ENCODE data around the gene ABCB10.
"Not testable (repeated sequence)": the region's sequence is repeated elsewhere in the genome, so short reads cannot be mapped to it uniquely, and the experiment has no call there.

ABCB10 gene

DNA sequence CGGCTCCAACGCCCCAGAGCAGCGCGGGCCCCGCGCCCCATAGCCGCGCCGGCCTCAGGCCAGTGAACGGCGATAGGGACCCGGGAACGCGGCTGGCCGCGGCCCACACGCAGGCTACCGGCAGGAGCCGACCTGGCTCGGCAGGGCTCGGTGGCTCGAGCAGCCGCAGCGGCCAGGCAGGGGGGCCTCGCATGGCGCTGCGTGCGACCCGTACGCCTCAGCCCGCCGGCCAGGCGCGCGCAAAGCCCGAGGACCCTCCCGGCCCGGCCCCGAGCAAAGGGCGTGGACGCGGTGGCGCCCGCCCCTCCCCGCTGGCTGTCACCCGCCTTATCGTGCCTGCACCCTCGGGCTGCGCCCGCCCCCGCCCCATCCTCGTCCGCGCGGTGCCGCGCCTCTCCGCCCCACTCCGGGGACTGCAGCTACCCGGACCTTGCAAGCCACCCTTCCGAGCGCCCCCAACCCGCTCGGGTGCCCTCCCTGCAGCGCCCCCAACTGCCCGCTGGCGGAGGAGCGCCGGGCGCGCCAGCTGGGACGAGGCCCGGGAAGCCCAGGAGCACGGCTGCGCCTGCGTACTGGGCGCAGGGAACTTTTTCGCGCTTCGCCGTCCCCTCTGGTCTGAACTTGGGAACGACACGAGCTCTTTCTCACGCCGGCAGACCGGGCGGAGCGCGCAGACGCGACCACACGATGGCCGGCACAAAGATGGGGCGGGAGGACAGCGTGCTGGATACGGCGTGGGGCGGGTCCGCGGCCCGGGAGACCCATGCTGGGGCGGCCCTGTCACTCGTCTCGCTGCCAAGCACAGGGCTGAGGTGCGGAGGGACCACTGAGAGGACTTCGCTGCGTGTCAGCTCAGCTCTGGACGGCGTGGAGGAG is at the start of gene ABCB10:
TSS of gene ABCB10 (minus strand) at position 248 of the 876 bp plus-strand sequence. CDS start at position 193, 55 bp downstream.
- peak; percentile 93 to 95 for DNase-seq

DNA sequence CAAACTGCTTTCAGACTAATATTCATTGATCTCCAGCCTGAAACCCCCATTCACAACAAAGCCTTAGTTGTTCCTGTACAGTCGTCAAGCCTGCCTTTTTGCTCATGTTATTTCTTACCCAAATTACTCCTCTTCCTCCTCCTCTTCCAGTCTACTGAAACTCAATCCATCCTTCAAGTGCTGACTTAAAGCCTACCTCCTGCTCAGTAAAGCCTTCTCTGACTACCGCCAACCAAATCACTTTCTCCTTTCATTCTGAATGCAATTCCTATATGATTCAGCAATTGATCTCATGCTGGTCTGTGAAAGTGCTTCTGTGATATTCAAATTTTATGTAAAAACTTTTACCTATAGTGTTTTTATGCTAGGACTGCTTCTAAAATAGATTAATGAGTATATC is 48.9 kb upstream of the ABCB10 start:
- DNase-seq, result no peak

- no peak for DNase-seq
Observed at GRCh38 chr1:229603371-229604005, 45.0 kb upstream of the ABCB10 start.

DNA sequence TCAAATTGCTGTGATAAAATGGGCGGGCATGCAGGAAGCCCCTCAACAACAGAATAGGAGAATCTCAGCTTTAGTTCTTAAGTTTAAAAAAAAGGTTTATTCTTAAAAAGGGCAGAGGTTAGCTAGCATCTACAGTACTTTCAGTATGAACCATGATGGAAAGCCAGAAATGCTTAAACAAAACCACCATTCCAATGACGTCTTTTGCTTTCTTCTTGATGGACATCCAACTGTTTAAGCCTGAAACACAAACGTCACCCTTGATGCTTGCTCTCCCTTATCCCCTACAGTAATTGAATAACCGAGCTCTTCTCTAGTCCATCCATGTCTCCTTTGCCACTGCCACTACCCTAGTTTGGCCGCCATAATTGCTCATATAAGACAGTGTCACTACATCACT is 41.7 kb upstream of the ABCB10 start:
- no peak for DNase-seq

- DNase-seq, result no peak
Observed at GRCh38 chr1:229599218-229599954, 40.9 kb upstream of the ABCB10 start.

DNA sequence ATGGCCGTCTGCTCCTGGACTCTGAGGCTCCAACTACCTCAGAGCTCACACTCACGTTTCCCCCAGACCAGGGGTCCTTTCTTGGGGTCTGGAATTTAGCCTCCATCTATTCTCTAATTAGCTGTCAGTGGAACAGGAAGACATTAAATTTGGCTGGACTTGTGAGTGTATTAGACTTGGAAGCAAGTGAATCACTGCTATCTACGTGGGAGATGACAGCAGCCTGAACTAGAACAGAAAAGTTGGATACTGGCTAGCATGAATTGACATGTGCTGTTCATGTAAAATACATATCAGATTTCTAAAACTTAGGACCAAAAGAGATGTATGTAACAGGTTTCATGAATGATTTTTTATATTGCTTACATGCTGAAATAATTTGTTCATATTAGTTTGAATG is 39.4 kb upstream of the ABCB10 start:
- DNase-seq, result no peak

- DNase-seq, result no peak
Observed at GRCh38 chr1:229596925-229597699, 38.6 kb upstream of the ABCB10 start.

GRCh38 chr1:229595876-229596275 is 37.4 kb upstream of the ABCB10 start:
- not testable (repeated sequence) for DNase-seq

- no peak for DNase-seq
Observed at GRCh38 chr1:229594227-229595008, 35.9 kb upstream of the ABCB10 start.

DNA sequence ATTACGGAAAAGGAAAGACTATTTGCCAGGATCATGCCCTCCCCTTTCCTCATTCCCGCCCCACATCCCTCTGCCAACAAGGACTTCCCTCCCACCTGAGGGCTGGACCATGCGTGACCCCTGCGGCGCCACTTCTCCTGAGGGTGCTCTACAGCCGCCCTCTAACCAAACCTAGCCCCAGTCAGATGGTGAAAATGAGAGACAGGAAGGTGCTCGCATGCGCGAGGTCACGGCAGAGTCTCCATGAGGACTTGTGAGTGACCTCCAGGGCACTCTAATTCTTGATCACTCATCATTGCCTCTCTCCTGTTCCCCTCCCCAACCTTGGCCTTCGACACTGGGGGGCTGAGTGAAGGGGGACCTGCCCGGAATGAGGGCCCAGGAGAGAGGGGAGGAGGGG is 35.3 kb upstream of the ABCB10 start:
- no peak for DNase-seq

GRCh38 chr1:229590119-229590518 is 31.6 kb upstream of the ABCB10 start:
- no peak for DNase-seq

- no peak for DNase-seq
Observed at GRCh38 chr1:229585338-229585737, 26.8 kb upstream of the ABCB10 start.

- no peak for DNase-seq
Observed at GRCh38 chr1:229582715-229583114, 24.2 kb upstream of the ABCB10 start.

DNA sequence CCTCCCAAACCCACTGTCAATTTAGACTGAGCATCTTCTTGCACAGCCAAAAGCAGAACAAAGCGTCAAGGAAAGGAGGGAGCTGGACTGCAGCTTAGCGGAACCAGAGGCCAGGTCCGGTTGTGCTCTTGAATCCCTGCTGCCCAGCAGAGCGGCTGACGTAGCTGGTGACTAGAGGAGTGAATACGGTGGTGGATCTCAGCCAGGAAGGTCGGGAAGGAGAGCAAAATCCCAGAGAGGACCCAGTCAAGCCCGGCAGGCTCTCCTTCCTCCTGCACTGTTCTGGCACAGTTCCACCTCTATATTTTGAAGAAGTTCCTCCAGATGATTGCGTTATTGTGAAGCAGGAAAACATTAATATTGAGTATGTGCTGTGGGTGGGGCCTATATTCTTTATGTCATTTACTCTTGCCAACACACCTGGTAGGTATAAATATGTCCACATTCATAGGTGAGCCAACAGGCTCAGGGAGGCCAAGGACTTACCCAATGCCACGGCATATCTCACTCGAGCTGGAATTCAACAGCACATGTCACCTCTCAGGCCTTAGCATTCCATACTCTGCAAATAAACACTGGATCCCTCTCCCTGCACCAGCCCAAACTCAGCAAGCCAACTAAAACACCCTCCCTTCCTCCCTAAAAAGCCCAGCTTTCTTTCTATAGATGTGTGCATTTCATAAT is 23.6 kb upstream of the ABCB10 start:
- DNase-seq, result peak; percentile 50 to 64

GRCh38 chr1:229581485-229581884 is 23.0 kb upstream of the ABCB10 start:
- no peak for DNase-seq

GRCh38 chr1:229579059-229579673 is 20.7 kb upstream of the ABCB10 start:
- DNase-seq, result peak; percentile 73 to 83

GRCh38 chr1:229578168-229579058 is 19.9 kb upstream of the ABCB10 start:
- DNase-seq, result peak in 1 of 2 experiments; percentile 71

- no peak for DNase-seq
Observed at GRCh38 chr1:229574679-229575442, 16.4 kb upstream of the ABCB10 start.

DNA sequence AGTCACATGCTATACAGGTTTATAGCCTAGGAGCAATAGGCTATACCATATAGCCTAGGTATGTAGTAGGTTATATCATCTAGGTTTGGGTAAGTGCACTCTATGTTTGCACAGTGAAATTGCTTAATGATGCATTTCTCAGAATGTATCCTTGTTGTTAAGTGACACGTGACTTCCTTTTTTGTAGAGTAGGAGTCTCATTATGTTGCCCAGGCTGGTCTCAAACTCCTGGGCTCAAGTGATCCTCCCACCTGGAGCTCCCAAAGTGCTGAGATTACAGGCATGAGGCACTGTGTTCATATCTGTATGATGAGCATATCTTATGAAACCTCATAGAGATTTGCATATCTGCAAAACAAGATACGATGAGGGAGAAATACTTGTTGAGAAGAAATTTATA is 13.8 kb upstream of the ABCB10 start:
- DNase-seq, result peak; percentile 19 to 31

Measured in AML-193 (cell line).